ENCODE results near the gene SLC9A9. TPM values are rescaled to one million over a fixed set of nuclear protein-coding genes. Genes with fewer than 3 reads are reported as not detected.

The SLC9A9 gene
- total and polyA plus RNA-seq, 12 donors, result 1.3 to 8.4 (median 3.0) TPM

DNA sequence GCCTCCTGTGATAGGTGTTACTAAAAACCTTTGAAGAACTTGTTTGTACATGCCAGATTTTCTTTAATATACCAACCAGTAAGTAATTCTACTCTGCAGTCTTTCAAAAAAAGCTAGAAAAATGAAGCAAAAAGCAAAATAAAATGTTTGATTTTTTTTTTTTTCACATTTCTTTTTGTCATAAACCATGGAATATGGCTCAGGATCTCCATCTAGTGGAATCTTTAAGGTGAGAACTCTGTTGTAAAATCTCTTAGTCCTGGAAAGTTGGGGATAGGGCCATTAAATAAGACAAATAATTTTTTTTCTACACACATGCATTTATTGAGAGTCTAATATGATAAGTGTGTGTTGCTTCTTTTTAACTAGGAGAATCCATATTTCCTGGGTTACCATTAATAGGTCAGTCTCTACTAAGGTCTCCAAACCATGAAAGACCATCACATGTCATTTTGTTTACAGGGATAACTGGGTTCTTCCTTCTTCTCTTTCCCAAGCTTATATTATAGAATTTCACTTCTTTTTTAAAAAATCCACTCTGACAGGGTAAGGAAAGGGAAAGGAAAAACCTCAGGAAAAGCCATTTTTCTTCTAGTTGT, 84.6 kb downstream of the SLC9A9 start:
- Histone ChIP-seq H3K4me3 (no peak overlapping the region), H3K9me3 (peaks cover 0 to 11% (median 0%) of the 10 kb centered on the region in 11 donors), H3K36me3 (no peaks in the 10 kb centered on the region), H3K4me1 (peaks cover 0 to 3% (median 0%) of the 10 kb centered on the region in 9 donors), H3K27me3 (no peaks in the 10 kb centered on the region), H3K27ac (no peak overlapping the region)
- intact Hi-C loops (cut with DNase I), result no loop called here
- no peak for ATAC-seq
- no peak for DNase-seq
- TF ChIP-seq, protein P1, sequence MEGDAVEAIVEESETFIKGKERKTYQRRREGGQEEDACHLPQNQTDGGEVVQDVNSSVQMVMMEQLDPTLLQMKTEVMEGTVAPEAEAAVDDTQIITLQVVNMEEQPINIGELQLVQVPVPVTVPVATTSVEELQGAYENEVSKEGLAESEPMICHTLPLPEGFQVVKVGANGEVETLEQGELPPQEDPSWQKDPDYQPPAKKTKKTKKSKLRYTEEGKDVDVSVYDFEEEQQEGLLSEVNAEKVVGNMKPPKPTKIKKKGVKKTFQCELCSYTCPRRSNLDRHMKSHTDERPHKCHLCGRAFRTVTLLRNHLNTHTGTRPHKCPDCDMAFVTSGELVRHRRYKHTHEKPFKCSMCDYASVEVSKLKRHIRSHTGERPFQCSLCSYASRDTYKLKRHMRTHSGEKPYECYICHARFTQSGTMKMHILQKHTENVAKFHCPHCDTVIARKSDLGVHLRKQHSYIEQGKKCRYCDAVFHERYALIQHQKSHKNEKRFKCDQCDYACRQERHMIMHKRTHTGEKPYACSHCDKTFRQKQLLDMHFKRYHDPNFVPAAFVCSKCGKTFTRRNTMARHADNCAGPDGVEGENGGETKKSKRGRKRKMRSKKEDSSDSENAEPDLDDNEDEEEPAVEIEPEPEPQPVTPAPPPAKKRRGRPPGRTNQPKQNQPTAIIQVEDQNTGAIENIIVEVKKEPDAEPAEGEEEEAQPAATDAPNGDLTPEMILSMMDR (IDR thresholded peaks at IDR 0.05), result peak in 7 of 9 donors; percentile 24 to 42 (median 38)

GRCh38 chr3:143757691-143758090, 90.6 kb downstream of the SLC9A9 start:
- intact Hi-C loops (cut with DNase I), result no loop called here
- Histone ChIP-seq H3K27me3 (no peaks in the 10 kb centered on the region), H3K9me3 (peaks cover 0 to 11% (median 0%) of the 10 kb centered on the region in 11 donors), H3K36me3 (no peaks in the 10 kb centered on the region), H3K4me1 (peaks cover 0 to 3% (median 0%) of the 10 kb centered on the region in 9 donors), H3K4me3 (no peak overlapping the region), H3K27ac (no peak overlapping the region)
- ATAC-seq (no peak), DNase-seq (no peak)
- TF ChIP-seq, protein P1 (IDR thresholded peaks at IDR 0.05), result no peak
- 63 to 67% methylated on average over 4 of the region's 4 CpGs for WGBS, 2 donors

DNA sequence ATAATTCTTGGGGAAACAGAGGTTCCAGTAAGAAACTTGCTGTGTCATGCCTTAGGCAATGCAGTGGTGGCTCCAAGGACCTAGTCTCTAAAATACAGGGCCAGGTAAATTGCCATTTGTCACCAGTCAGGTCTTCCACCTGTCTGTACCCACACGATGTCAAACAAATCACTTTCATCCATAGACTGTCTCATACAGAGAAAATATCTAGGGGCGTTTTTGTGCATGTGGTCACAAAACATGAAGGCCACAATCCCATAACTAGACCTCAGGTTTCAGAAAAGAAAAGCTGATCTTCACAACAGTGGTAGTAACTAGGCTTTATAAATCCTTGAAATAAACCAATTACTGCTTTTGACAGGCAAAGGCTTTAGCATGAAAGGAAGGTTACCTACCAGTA, 92.3 kb downstream of the SLC9A9 start:
- ATAC-seq (no peak), DNase-seq (no peak)
- no peak overlapping the region for H3K4me3 ChIP-seq
- no peak overlapping the region for H3K27ac ChIP-seq
- intact Hi-C loops (cut with DNase I), result no loop called here
- 84 to 92% methylated on average over 2 of the region's 2 CpGs for WGBS, 2 donors
- peaks cover 0 to 3% (median 0%) of the 10 kb centered on the region in 9 donors for H3K4me1 ChIP-seq
- TF ChIP-seq, protein P1 (IDR thresholded peaks at IDR 0.05), result no peak
- no peaks in the 10 kb centered on the region for H3K36me3 ChIP-seq
- H3K9me3 ChIP-seq, result peaks cover 0 to 3% (median 0%) of the 10 kb centered on the region in 11 donors
- no peaks in the 10 kb centered on the region for H3K27me3 ChIP-seq

DNA sequence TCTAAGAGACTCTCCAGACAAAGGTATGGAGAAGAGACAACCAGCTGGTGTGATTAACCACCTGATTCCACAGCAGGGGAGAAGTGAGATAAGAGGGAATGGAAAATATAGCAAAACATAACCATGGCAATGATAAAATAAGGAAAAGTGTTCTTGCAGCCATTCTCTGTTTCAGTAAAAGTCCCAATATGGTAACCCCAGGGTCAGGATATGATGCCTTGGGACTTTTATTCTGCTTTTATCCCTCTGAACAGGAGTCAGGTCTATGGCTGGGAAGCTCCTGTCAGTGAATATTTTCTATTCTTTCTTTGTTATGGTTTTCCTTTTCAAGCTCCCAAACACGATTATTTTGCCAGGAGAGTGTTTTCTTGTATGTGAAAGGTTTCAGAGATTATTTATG, 94.2 kb downstream of the SLC9A9 start:
- no peak overlapping the region for H3K27ac ChIP-seq
- no peaks in the 10 kb centered on the region for H3K9me3 ChIP-seq
- DNase-seq, result no peak
- no peaks in the 10 kb centered on the region for H3K27me3 ChIP-seq
- no peaks in the 10 kb centered on the region for H3K36me3 ChIP-seq
- 53 to 57% methylated on average over 1 of the region's 1 CpG for WGBS, 2 donors
- no peak for ATAC-seq
- TF ChIP-seq, protein P1 (IDR thresholded peaks at IDR 0.05), result no peak
- H3K4me3 ChIP-seq, result no peak overlapping the region
- intact Hi-C loops (cut with DNase I), result no loop called here
- peaks cover 0 to 3% (median 0%) of the 10 kb centered on the region in 9 donors for H3K4me1 ChIP-seq

All from heart right ventricle (tissue), 16 donors.